DOHH2 (cell line): ENCODE measurements around the gene RHOT2.

Experiments
- CTCF ChIP-seq: fragments of 200-600 bp; sonication (generic); IDR thresholded peaks from one replicate; pipeline ENCODE4 v1.5.1; 2014; ENCODE audit warnings: antibody characterized with exemption, mild to moderate bottlenecking, low read depth, low read length; ENCODE audit not compliant: poor library complexity, severe bottlenecking
- EZH2phosphoT487 ChIP-seq: fragments of 200-600 bp; sonication (generic); IDR thresholded peaks from 2 replicates; pipeline ENCODE4 v1.6.1; 2017; ENCODE audit warnings: borderline replicate concordance, mild to moderate bottlenecking, antibody characterized with exemption, low read length, moderate library complexity, mixed read lengths

DNA sequence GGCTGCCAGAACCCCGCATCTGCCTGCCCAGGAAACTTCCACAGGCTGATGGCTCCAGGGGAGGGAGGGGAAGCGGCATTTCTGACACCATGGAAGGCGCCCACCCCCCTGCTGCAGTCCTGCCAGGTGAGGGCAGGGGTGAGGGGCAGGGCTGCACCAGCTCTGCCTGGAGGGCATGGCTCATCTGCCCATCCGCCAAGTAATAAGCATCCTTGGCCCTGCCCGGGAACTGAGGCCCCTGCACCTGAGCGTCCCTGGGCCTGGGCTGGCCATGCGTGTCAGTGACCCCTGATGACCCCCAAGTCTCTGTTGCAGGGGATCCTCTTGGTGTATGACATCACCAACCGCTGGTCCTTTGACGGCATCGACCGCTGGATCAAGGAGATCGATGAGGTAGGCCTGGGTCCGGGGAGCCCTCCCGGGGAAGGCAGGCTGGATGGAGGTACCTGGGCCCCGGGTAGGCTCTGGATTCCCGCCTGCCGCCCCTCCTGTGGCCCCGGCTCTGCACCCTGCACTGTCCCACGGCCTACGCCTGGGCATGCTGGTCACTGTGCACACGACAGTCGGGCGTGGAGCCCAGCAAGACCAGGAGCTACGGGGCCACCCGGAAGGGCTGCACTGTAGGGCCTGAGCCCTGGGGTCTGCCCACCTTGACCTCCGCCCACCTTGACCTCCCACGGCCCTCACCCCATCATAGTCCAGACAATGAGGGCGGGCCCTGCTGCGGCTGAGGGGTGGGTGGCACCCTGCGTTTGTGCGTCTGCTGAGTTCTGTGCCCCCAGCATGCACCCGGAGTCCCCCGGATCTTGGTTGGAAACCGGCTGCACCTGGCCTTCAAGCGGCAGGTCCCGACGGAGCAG lies 42.6 kb upstream of the RHOT2 start:
- TF ChIP-seq CTCF (no peak), EZH2phosphoT487 (no peak)
